Smooth muscle cell (in vitro differentiated cells): ENCODE measurements around the gene PHC3. TPM values are rescaled to one million over a fixed set of nuclear protein-coding genes. Genes with fewer than 3 reads are reported as not detected.

ENCODE experiments used
- DNase-seq: peaks from one replicate; lab custom pipeline; 2025; ENCODE audit not compliant: unreplicated experiment; lab: John Stamatoyannopoulos, UW
- H2AFZ ChIP-seq: fragments of 200-600 bp; sonication (generic); 2 replicates; pipeline ENCODE4 v1.6.0; 2016; ENCODE audit warnings: antibody characterized with exemption, low read depth, mild to moderate bottlenecking
- H3F3A ChIP-seq: fragments of 200-600 bp; sonication (generic); 2 replicates; pipeline ENCODE4 v1.6.0; 2017; ENCODE audit warnings: antibody characterized with exemption, low read depth
- H3K27ac ChIP-seq: fragments of 200-600 bp; sonication (generic); 2 replicates; pipeline ENCODE4 v1.5.1; 2016; ENCODE audit warnings: low read depth, mild to moderate bottlenecking
- H3K27me3 ChIP-seq: fragments of 200-600 bp; sonication (generic); 2 replicates; pipeline ENCODE4 v1.6.1; 2016; ENCODE audit warnings: low read depth, mild to moderate bottlenecking
- H3K36me3 ChIP-seq: fragments of 200-600 bp; sonication (generic); 2 replicates; pipeline ENCODE4 v1.5.1; 2016; ENCODE audit warnings: low read depth
- H3K4me1 ChIP-seq: fragments of 200-600 bp; sonication (generic); 2 replicates; pipeline ENCODE4 v1.5.1; 2016; ENCODE audit warnings: low read depth
- H3K4me2 ChIP-seq: fragments of 200-600 bp; sonication (generic); 2 replicates; pipeline ENCODE4 v1.6.0; 2016; ENCODE audit warnings: mild to moderate bottlenecking
- H3K4me3 ChIP-seq: fragments of 200-600 bp; sonication (generic); 2 replicates; pipeline ENCODE4 v1.5.1; 2016; ENCODE audit warnings: mild to moderate bottlenecking
- H3K79me2 ChIP-seq: fragments of 200-600 bp; sonication (generic); 2 replicates; pipeline ENCODE4 v1.6.0; 2016; ENCODE audit warnings: low read depth, mild to moderate bottlenecking
- H3K9ac ChIP-seq: fragments of 200-600 bp; sonication (generic); 2 replicates; pipeline ENCODE4 v1.6.0; 2016; ENCODE audit warnings: low read depth
- H3K9me3 ChIP-seq: fragments of 200-600 bp; sonication (generic); replicated peaks from 2 replicates; pipeline ENCODE4 v1.5.1; 2016; ENCODE audit warnings: low read depth
- H4K20me1 ChIP-seq: fragments of 200-600 bp; sonication (generic); 2 replicates; pipeline ENCODE4 v1.6.0; 2016; ENCODE audit warnings: low read depth
- CTCF ChIP-seq: fragments of 200-600 bp; sonication (generic); IDR thresholded peaks from 2 replicates; pipeline ENCODE4 v1.5.1; 2017; ENCODE audit warnings: borderline replicate concordance, mild to moderate bottlenecking, antibody characterized with exemption; ENCODE audit not compliant: insufficient read depth, poor library complexity, severe bottlenecking
- WGBS: methylation state at CpG from one replicate; pipeline ENCODE4 v1.1.7; 2016; ENCODE audit warnings: low lambda C conversion rate; 5-methylcytosine and 5-hydroxymethylcytosine counted together
- polyA plus RNA-seq: library from polyadenylated mRNA; unstranded; fragments of >200 nt; fragmentation: Nextera tagmentation; extraction: Ambion mirVana; gene quantifications from 2 replicates; pipeline ENCODE4 v1.2.1, GENCODE V29; 2016
- total RNA-seq: library from RNA; depleted of rRNA; stranded (reverse); fragments of >200 nt; gene quantifications from 2 replicates; pipeline ENCODE4 v1.2.3, GENCODE V29; 2014

PHC3 gene
- total and polyA plus RNA-seq, 2 experiments from 2014 or later: 28.8 to 33.1 TPM

- no peak for TF ChIP-seq CTCF
- WGBS: 89% methylated on average over 4 of the region's 4 CpGs
Measured at GRCh38 chr3:170189398-170190256, 8.1 kb upstream of the PHC3 start.

DNA sequence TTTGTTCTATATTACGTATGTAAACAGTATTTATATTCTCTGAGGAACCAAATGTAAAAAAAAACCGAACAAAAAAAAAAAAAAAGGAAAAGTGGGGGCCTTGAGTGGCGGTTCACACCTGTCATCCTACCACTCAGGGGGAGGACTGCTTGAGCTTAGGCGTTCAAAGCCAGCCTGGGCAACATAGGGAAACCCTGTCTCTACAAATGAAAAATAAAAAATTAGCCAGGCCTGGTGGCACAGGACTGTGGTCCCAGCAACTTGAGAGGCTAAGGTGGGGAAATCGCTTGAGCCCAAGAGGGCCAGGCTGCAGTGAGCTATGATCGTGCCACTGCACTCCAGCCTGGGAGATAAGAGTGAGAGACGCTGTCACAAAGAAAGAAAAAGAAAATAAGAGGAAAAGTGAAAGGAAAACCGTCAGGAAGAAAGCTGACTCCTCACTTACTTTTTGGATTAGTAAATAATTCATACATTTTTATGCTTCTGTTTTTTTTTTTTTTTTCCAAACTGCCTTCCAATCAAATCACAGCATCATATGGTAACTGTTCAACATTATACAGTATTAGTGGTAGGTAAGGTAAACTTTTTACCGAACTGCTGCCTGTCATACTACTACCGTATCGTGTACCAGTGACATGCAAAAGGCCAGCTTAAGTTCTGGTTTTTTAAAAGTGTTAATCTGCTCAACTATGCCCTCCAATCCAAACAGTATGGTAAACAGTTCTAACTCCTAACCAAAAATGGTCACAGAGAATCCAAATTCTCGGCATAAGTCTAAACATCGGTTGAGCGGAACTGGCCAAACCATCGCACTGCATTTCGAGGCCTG, 1.2 kb downstream of the PHC3 start:
- Histone ChIP-seq H3K27me3 (no peaks in the 10 kb centered on the region), H4K20me1 (peaks cover 42% of the 10 kb centered on the region), H3K9ac (peak overlapping the region; percentile 95), H3K4me2 (peak overlapping the region; percentile 98), H2AFZ (peak overlapping the region; percentile 56), H3K36me3 (peaks cover 16% of the 10 kb centered on the region), H3F3A (no peaks in the 10 kb centered on the region), H3K79me2 (peaks cover 53% of the 10 kb centered on the region), H3K4me3 (peak overlapping the region; percentile 78), H3K4me1 (peaks cover 20% of the 10 kb centered on the region), H3K9me3 (no peaks in the 10 kb centered on the region), H3K27ac (peak overlapping the region; percentile 87)
- 33% methylated on average over 16 of the region's 16 CpGs for WGBS
- no peak for TF ChIP-seq CTCF
- no peak for DNase-seq

More at GRCh38 chr3:170189398-170190256, 8.1 kb upstream of the PHC3 start:
- Histone ChIP-seq H3K9ac (no peak overlapping the region), H2AFZ (peak overlapping the region; percentile 23), H3K27ac (no peak overlapping the region), H3K4me1 (no peaks in the 10 kb centered on the region), H3K27me3 (no peaks in the 10 kb centered on the region), H3K79me2 (no peaks in the 10 kb centered on the region), H3K36me3 (no peaks in the 10 kb centered on the region), H4K20me1 (no peaks in the 10 kb centered on the region), H3F3A (no peaks in the 10 kb centered on the region), H3K9me3 (no peaks in the 10 kb centered on the region), H3K4me3 (no peak overlapping the region), H3K4me2 (no peak overlapping the region)
- no peak for DNase-seq

DNA sequence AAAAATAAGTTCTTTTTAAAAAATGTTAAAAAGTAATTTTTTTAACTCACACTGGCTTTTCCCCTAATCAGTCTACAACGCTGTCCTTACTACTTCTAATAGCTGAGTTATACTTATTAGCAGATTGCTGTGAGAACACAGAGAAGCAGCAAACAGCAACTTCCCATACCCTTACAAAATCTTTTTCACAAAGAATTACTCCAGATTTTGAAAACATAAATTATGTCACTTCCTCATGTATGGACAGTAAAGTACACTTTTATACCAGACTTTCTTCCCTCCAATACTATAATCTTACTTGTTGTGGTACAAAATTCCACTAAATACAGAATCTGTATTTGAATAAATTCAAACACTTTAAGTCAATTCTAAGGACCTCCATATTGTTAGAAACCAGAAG, 2.1 kb downstream of the PHC3 start:
- Histone ChIP-seq H3K9me3 (no peaks in the 10 kb centered on the region), H4K20me1 (peaks cover 50% of the 10 kb centered on the region), H3K4me2 (peak overlapping the region; percentile 98), H3K4me1 (peaks cover 20% of the 10 kb centered on the region), H3K9ac (no peak overlapping the region), H3F3A (no peaks in the 10 kb centered on the region), H3K27me3 (no peaks in the 10 kb centered on the region), H3K36me3 (peaks cover 22% of the 10 kb centered on the region), H3K4me3 (peak overlapping the region; percentile 78), H2AFZ (no peak overlapping the region), H3K79me2 (peaks cover 62% of the 10 kb centered on the region), H3K27ac (no peak overlapping the region)
- no peak for TF ChIP-seq CTCF
- DNase-seq: no peak
- 68% methylated on average over 1 of the region's 1 CpG for WGBS
